ENCODE measurements around the gene LHFPL2.
"Not testable (repeated sequence)": the region's sequence is repeated elsewhere in the genome, so short reads cannot be mapped to it uniquely, and the experiment has no call there.

The LHFPL2 gene

GRCh38 chr5:78648359-78649210 lies at the start of gene LHFPL2:
TSS of gene LHFPL2 (minus strand) at chr5:78648772. CDS start at chr5:78510213, 138,559 bp downstream.
- Histone ChIP-seq H3K9me3 (ENCODE audit: low read length) (no peaks in the 10 kb centered on the region), H3K27me3 (ENCODE audit: insufficient read depth, low read length) (no peaks in the 10 kb centered on the region), H3K4me3 (ENCODE audit: low read length) (peak within 1 kb of the TSS; percentile 74), H3K4me1 (ENCODE audit: insufficient read depth, low read length) (peaks cover 17% of the 10 kb centered on the region), H3K36me3 (ENCODE audit: insufficient read depth, low read length) (no peaks in the 10 kb centered on the region), H2AFZ (ENCODE audit: low read depth, low read length) (peak within 1 kb of the TSS; percentile 97)

- H2AFZ ChIP-seq (ENCODE audit: low read depth, low read length), result no peak overlapping the region
- no peaks in the 10 kb centered on the region for H3K36me3 ChIP-seq (ENCODE audit: insufficient read depth, low read length)
- no peaks in the 10 kb centered on the region for H3K9me3 ChIP-seq (ENCODE audit: low read length)
- H3K4me1 ChIP-seq (ENCODE audit: insufficient read depth, low read length), result no peaks in the 10 kb centered on the region
- no peak overlapping the region for H3K4me3 ChIP-seq (ENCODE audit: low read length)
- H3K27me3 ChIP-seq (ENCODE audit: insufficient read depth, low read length), result no peaks in the 10 kb centered on the region
Measured at GRCh38 chr5:78696637-78697036, 48.1 kb upstream of the LHFPL2 start.

DNA sequence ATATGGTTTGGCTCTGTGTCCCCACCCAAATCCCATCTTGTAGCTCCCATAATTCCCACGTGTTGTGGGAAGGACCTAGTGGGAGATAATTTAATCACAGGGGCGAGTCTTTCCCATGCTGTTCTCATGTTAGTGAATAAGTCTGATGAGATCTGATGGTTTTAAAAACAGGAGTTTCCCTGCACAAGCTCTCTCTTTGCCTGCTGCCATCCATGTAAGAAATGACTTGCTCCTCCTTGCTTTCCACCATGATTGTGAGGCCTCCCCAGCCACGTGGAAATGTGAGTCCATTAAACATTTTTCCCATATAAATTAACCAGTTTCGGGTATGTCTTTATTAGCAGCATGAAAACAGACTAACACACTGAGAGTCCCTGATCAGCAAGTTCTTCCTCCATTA lies 47.5 kb upstream of the LHFPL2 start:
- H2AFZ ChIP-seq (ENCODE audit: low read depth, low read length); H3K27me3 ChIP-seq (ENCODE audit: insufficient read depth, low read length); H3K36me3 ChIP-seq (ENCODE audit: insufficient read depth, low read length); H3K4me1 ChIP-seq (ENCODE audit: insufficient read depth, low read length); H3K9me3 ChIP-seq (ENCODE audit: low read length); H3K4me3 ChIP-seq (ENCODE audit: low read length): not testable (repeated sequence)

DNA sequence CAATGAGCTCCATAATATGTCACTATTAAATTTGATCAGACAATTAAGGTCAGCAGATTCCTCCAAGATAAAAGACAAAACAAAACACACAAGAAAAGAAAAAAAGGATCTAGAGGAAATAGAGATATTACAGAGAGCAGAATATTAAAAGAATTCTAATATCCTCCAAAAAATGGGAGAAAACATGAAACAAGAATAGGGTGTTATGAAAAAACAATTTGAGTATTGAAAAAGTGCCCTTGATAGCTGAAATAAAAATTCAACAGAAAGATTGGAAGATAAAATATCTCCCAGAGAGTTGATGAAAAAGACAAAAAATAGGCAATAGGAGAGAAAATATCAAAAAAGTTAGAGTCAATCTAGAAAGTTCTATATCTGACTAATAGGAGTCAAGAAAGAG lies 44.8 kb upstream of the LHFPL2 start:
- Histone ChIP-seq H2AFZ (ENCODE audit: low read depth, low read length) (no peak overlapping the region), H3K4me1 (ENCODE audit: insufficient read depth, low read length) (no peaks in the 10 kb centered on the region), H3K9me3 (ENCODE audit: low read length) (no peaks in the 10 kb centered on the region), H3K27me3 (ENCODE audit: insufficient read depth, low read length) (no peaks in the 10 kb centered on the region), H3K4me3 (ENCODE audit: low read length) (no peak overlapping the region), H3K36me3 (ENCODE audit: insufficient read depth, low read length) (no peaks in the 10 kb centered on the region)

- no peaks in the 10 kb centered on the region for H3K9me3 ChIP-seq (ENCODE audit: low read length)
- no peaks in the 10 kb centered on the region for H3K4me1 ChIP-seq (ENCODE audit: insufficient read depth, low read length)
- no peak overlapping the region for H3K4me3 ChIP-seq (ENCODE audit: low read length)
- no peaks in the 10 kb centered on the region for H3K27me3 ChIP-seq (ENCODE audit: insufficient read depth, low read length)
- no peak overlapping the region for H2AFZ ChIP-seq (ENCODE audit: low read depth, low read length)
- no peaks in the 10 kb centered on the region for H3K36me3 ChIP-seq (ENCODE audit: insufficient read depth, low read length)
Measured at GRCh38 chr5:78691084-78691960, 42.8 kb upstream of the LHFPL2 start.

- H3K4me1 ChIP-seq (ENCODE audit: insufficient read depth, low read length), result no peaks in the 10 kb centered on the region
- H3K9me3 ChIP-seq (ENCODE audit: low read length), result no peaks in the 10 kb centered on the region
- H3K4me3 ChIP-seq (ENCODE audit: low read length), result no peak overlapping the region
Measured at GRCh38 chr5:78690253-78690972, 41.8 kb upstream of the LHFPL2 start.

GRCh38 chr5:78689540-78690252 lies 41.1 kb upstream of the LHFPL2 start:
- Histone ChIP-seq H3K4me1 (ENCODE audit: insufficient read depth, low read length) (no peaks in the 10 kb centered on the region), H3K36me3 (ENCODE audit: insufficient read depth, low read length) (no peaks in the 10 kb centered on the region), H2AFZ (ENCODE audit: low read depth, low read length) (no peak overlapping the region), H3K9me3 (ENCODE audit: low read length) (no peaks in the 10 kb centered on the region), H3K4me3 (ENCODE audit: low read length) (no peak overlapping the region), H3K27me3 (ENCODE audit: insufficient read depth, low read length) (no peaks in the 10 kb centered on the region)

More at GRCh38 chr5:78690253-78690972, 41.8 kb upstream of the LHFPL2 start:
- Histone ChIP-seq H3K27me3 (ENCODE audit: insufficient read depth, low read length) (no peaks in the 10 kb centered on the region), H2AFZ (ENCODE audit: low read depth, low read length) (no peak overlapping the region), H3K36me3 (ENCODE audit: insufficient read depth, low read length) (no peaks in the 10 kb centered on the region)

- not testable (repeated sequence) for H3K27me3 ChIP-seq (ENCODE audit: insufficient read depth, low read length); H2AFZ ChIP-seq (ENCODE audit: low read depth, low read length); H3K9me3 ChIP-seq (ENCODE audit: low read length); H3K4me1 ChIP-seq (ENCODE audit: insufficient read depth, low read length); H3K4me3 ChIP-seq (ENCODE audit: low read length); H3K36me3 ChIP-seq (ENCODE audit: insufficient read depth, low read length)
Measured at GRCh38 chr5:78687514-78687913, 38.9 kb upstream of the LHFPL2 start.

- H2AFZ ChIP-seq (ENCODE audit: low read depth, low read length); H3K4me1 ChIP-seq (ENCODE audit: insufficient read depth, low read length); H3K36me3 ChIP-seq (ENCODE audit: insufficient read depth, low read length); H3K9me3 ChIP-seq (ENCODE audit: low read length); H3K27me3 ChIP-seq (ENCODE audit: insufficient read depth, low read length); H3K4me3 ChIP-seq (ENCODE audit: low read length): not testable (repeated sequence)
Measured at GRCh38 chr5:78683905-78684304, 35.3 kb upstream of the LHFPL2 start.

- Histone ChIP-seq H3K36me3 (ENCODE audit: insufficient read depth, low read length) (no peaks in the 10 kb centered on the region), H3K4me1 (ENCODE audit: insufficient read depth, low read length) (no peaks in the 10 kb centered on the region), H3K9me3 (ENCODE audit: low read length) (peaks cover 4% of the 10 kb centered on the region), H2AFZ (ENCODE audit: low read depth, low read length) (no peak overlapping the region), H3K4me3 (ENCODE audit: low read length) (no peak overlapping the region), H3K27me3 (ENCODE audit: insufficient read depth, low read length) (no peaks in the 10 kb centered on the region)
Measured at GRCh38 chr5:78679905-78680304, 31.3 kb upstream of the LHFPL2 start.

- H3K4me1 ChIP-seq (ENCODE audit: insufficient read depth, low read length), result no peaks in the 10 kb centered on the region
- no peak overlapping the region for H2AFZ ChIP-seq (ENCODE audit: low read depth, low read length)
- no peaks in the 10 kb centered on the region for H3K36me3 ChIP-seq (ENCODE audit: insufficient read depth, low read length)
- no peaks in the 10 kb centered on the region for H3K27me3 ChIP-seq (ENCODE audit: insufficient read depth, low read length)
- peaks cover 4% of the 10 kb centered on the region for H3K9me3 ChIP-seq (ENCODE audit: low read length)
- H3K4me3 ChIP-seq (ENCODE audit: low read length), result no peak overlapping the region
Measured at GRCh38 chr5:78677777-78678668, 29.5 kb upstream of the LHFPL2 start.

All from neuron (in vitro differentiated cells).